ENCODE measurements around the gene PRDM8. TPM values are rescaled to one million over a fixed set of nuclear protein-coding genes. Genes with fewer than 3 reads are reported as not detected.

The PRDM8 gene
- total RNA-seq, 4 donors from 2014 or later: 1.3 to 5.4 (median 2.4) TPM

- TF ChIP-seq CTCF (IDR thresholded peaks at IDR 0.05) (no peak), POLR2A (IDR thresholded peaks at IDR 0.05) (no peak)
- H3K4me1 ChIP-seq: peaks cover 15 to 32% of the 10 kb centered on the region in 2 donors
- H3K27ac ChIP-seq: no peak overlapping the region
- DNase-seq: no peak
- no peak overlapping the region for H3K4me3 ChIP-seq (replicated peaks in 1 of 3)
- H3K9me3 ChIP-seq: no peaks in the 10 kb centered on the region
- H3K36me3 ChIP-seq: no peaks in the 10 kb centered on the region
- intact Hi-C loops (cut with DNase I): no loop called here
- H3K27me3 ChIP-seq: peaks cover 46% of the 10 kb centered on the region
- 36 to 51% methylated on average over 6 of the region's 6 CpGs for WGBS, 2 donors
Observed at GRCh38 chr4:80199947-80200346, 2.6 kb downstream of the PRDM8 start.

GRCh38 chr4:80201252-80202151, 4.2 kb downstream of the PRDM8 start:
- peaks cover 44% of the 10 kb centered on the region for H3K27me3 ChIP-seq
- peak in 1 of 2 donors; percentile 9 for DNase-seq
- no peak for TF ChIP-seq CTCF (IDR thresholded peaks at IDR 0.05)
- TF ChIP-seq POLR2A (IDR thresholded peaks at IDR 0.05): no peak
- intact Hi-C loops (cut with DNase I): no loop called here
- peak overlapping the region in 1 of 3 donors; percentile 56 for H3K4me3 ChIP-seq (replicated peaks in 1 of 3)
- no peak overlapping the region for H3K27ac ChIP-seq
- H3K4me1 ChIP-seq: peaks cover 15 to 32% of the 10 kb centered on the region in 2 donors
- 16 to 24% methylated on average over 38 to 43 of the region's 43 CpGs for WGBS, 2 donors
- no peaks in the 10 kb centered on the region for H3K36me3 ChIP-seq
- H3K9me3 ChIP-seq: no peaks in the 10 kb centered on the region

- Histone ChIP-seq H3K4me1 (peaks cover 15 to 24% of the 10 kb centered on the region in 2 donors), H3K36me3 (no peaks in the 10 kb centered on the region), H3K4me3 (replicated peaks in 1 of 3) (peak overlapping the region in 1 of 3 donors; percentile 56), H3K9me3 (no peaks in the 10 kb centered on the region), H3K27me3 (peaks cover 42% of the 10 kb centered on the region), H3K27ac (peak overlapping the region in 1 of 3 donors; percentile 56)
- peak; percentile 66 to 72 for DNase-seq
- WGBS, 2 donors: 1% methylated on average over 17 of the region's 58 CpGs; no CpG with 5 or more reads in 1 of the 2 donors
- TF ChIP-seq POLR2A (IDR thresholded peaks at IDR 0.05) (no peak), CTCF (IDR thresholded peaks at IDR 0.05) (peak; percentile 38 to 87 (median 62))
- intact Hi-C loops (cut with DNase I): no loop called here
Observed at GRCh38 chr4:80202190-80202711, 4.9 kb downstream of the PRDM8 start.

- H3K9me3 ChIP-seq: no peaks in the 10 kb centered on the region
- intact Hi-C loops (cut with DNase I): no loop called here
- TF ChIP-seq CTCF (IDR thresholded peaks at IDR 0.05) (no peak), POLR2A (IDR thresholded peaks at IDR 0.05) (no peak)
- peaks cover 10 to 17% of the 10 kb centered on the region in 2 donors for H3K4me1 ChIP-seq
- H3K27me3 ChIP-seq: peaks cover 35% of the 10 kb centered on the region
- H3K36me3 ChIP-seq: no peaks in the 10 kb centered on the region
- peak overlapping the region in 1 of 3 donors; percentile 56 for H3K4me3 ChIP-seq (replicated peaks in 1 of 3)
- 4 to 37% methylated on average over 2 to 23 of the region's 88 CpGs for WGBS, 2 donors
- DNase-seq: peak in 1 of 2 donors; percentile 3
- H3K27ac ChIP-seq: peak overlapping the region in 1 of 3 donors; percentile 56
Observed at GRCh38 chr4:80202741-80203553, 5.6 kb downstream of the PRDM8 start.

All from thyroid gland (tissue), 4 donors.